Ovary (tissue), 10 donors: ENCODE results near the gene NDUFC1. TPM values are rescaled to one million over a fixed set of nuclear protein-coding genes. Genes with fewer than 3 reads are reported as not detected.

Experiments
- DNase-seq, 5 donors: peaks; one replicate each; pipeline ENCODE4 v3.0.0-alpha.2; 2019 to 2020
- H3K27ac ChIP-seq, 2 donors: fragments of 200-600 bp; one replicate each; pipeline versions ENCODE4 v1.5.1 to v1.8.0; 2019 to 2022
- H3K27me3 ChIP-seq: fragments of 200-600 bp; one replicate; pipeline ENCODE4 v1.8.0; 2022
- H3K36me3 ChIP-seq: fragments of 200-600 bp; sonication (generic); one replicate; pipeline ENCODE4 v1.5.1; 2019
- H3K4me1 ChIP-seq: one replicate; pipeline ENCODE4 v1.8.1; 2013; ENCODE audit warnings: mild to moderate bottlenecking, moderate library complexity; ENCODE audit not compliant: insufficient read depth
- H3K4me3 ChIP-seq: fragments of 200-600 bp; sonication (generic); one replicate; pipeline ENCODE4 v1.5.1; 2017
- H3K9me3 ChIP-seq, 2 donors: fragments of 200-600 bp in 1 of 2; sonication (generic) in 1 of 2; one replicate each; pipeline versions ENCODE4 v1.5.1 to v1.8.1; 2013 to 2019; ENCODE audit warnings: mild to moderate bottlenecking in 1 of 2, moderate library complexity in 1 of 2
- EP300 ChIP-seq: sonication (generic); formaldehyde crosslinking; IDR thresholded peaks from one replicate; pipeline ENCODE4 v1.6.1; 2017; ENCODE audit warnings: antibody characterized with exemption
- POLR2A ChIP-seq: fragments of 450-650 bp; IDR thresholded peaks from one replicate; pipeline ENCODE4 v1.6.1; 2017; ENCODE audit warnings: antibody characterized with exemption, mild to moderate bottlenecking, moderate library complexity
- WGBS, 3 donors: extraction: QIAGEN DNeasy Blood & Tissue Kit in 1 of 3; methylation state at CpG; one replicate each; pipeline versions ENCODE4 v1.1.5 to v1.1.7; 2013 to 2017; 5-methylcytosine and 5-hydroxymethylcytosine counted together
- intact Hi-C, 4 donors: fragments of 100-400 bp; cut with DNase I; formaldehyde crosslinking; loops; one replicate each; pipeline versions ENCODE4 v1.11.0 to v1.15.1; 2022 to 2023
- long read RNA-seq, 3 donors: library from polyadenylated mRNA in 2 of 3; unstranded in 2 of 3; transcript quantifications; one replicate each; pipeline ENCODE4 v2.0.0 and lab custom pipeline, GENCODE V29; 2021 to 2026
- polyA plus RNA-seq, 2 donors: library from polyadenylated mRNA; stranded (reverse); fragments of 200-250 nt in 1 of 2; fragments of 350-450 nt in 1 of 2; fragmentation: Illumina TruSeq in 1 of 2; extraction: RNeasy Lipid Tissue Mini Kit (QIAGEN cat#74804) in 1 of 2; gene quantifications; one replicate each; pipeline ENCODE4 v1.2.3, GENCODE V29; 2013 to 2014
- total RNA-seq, 7 donors: library from RNA; depleted of rRNA in 2 of 7; stranded (reverse); fragments of >200 nt in 2 of 7; fragmentation: NEBNext Ultra II Directional in 3 of 7; extraction: Animal tissue kit (Norgen Biotek cat#: 25700) in 3 of 7; gene quantifications; one replicate each; pipeline versions ENCODE4 v1.1.0 to v1.2.4, GENCODE V29; 2016 to 2023
- TF ChIP-seq, protein P1 (sequence below), 3 donors: fragments of 450-650 bp in 2 of 3; fragments of 200-600 bp in 1 of 3; IDR thresholded peaks; one replicate each; pipeline versions ENCODE4 v1.5.1 to v1.8.0; 2016 to 2022; ENCODE audit warnings: antibody characterized with exemption in 3 of 3, mild to moderate bottlenecking in 1 of 3
- donor health status: DM: no; HTN: no; CAD: no; lungs with moderate emphysema.
- donor health status: DM: no; HTN: no; CAD: no.
- donor health status: Bipolar disorder and iron deficiency.
- donor health status: DM: yes; HTN: yes; CAD: no.
- donor health status: DM: no; HTN: no; CAD: no.
- donor health status: DM: yes; HTN: yes; CAD: no.

NDUFC1 gene
- total RNA-seq (10 to 100 TPM; 24.6 to 68.7 (median 53.1) TPM), polyA plus RNA-seq (10 to 100 TPM; 80.1 to 89.8 TPM)
- long read RNA-seq, donor 1, transcript NDUFC1-209 (5 exons, 1,198 nt): major isoform, 16 of 35 reads
- long read RNA-seq, donor 1, partial matches to known transcripts: 11 of 35 reads
- long read RNA-seq, donor 1, other reads (novel, unspliced or antisense): 6 of 35 reads
- long read RNA-seq, donor 2, transcript NDUFC1-209 (5 exons, 1,198 nt): major isoform, 6 of 151 reads
- long read RNA-seq, donor 2, partial matches to known transcripts: 135 of 151 reads
- long read RNA-seq, donor 2, other reads (novel, unspliced or antisense): 7 of 151 reads
- long read RNA-seq, donor 3, transcript NDUFC1-209 (5 exons, 1,198 nt): major isoform, 5 of 95 reads
- long read RNA-seq, donor 3, partial matches to known transcripts: 76 of 95 reads
- long read RNA-seq, donor 3, other reads (novel, unspliced or antisense): 11 of 95 reads

DNA sequence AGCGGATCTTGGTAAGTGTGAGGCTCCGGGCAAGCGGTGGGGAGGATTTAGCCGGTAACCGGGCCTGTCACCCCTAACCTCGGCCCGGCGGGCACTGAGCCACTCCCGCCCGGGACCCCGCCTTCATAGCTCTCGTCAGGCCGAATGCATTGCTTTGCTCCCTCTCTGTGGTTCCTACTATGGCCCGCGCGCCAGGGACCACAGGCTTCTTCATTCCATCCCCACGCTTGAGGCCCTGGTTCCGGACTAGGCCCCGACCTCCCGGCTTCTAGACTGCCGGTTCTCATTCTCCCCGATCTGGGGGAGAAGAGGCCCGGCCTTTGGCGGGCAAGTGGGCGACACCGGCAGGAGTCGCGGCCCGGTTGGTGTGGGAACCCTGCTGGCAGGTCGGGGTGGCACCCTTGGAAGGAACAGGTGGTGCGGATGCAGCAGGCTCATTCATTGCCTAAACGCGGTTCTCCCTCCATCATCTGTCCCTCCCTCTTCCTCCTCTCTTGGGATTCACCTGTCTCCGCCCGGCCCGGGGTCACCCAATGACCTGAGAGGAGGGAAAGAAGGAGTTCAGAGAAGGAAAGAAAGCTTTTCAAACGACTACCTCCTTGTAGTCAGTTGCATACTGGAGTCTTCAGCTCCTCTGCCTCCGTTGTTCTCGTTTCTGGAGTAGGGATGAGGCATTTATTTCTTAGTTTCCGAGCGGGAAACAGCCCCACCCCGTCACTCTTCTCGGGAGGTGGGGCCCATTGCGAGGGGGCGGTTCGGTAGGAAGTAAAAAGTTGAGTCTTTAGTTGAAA is at the start of gene NDUFC1:
NDUFC1 (minus strand) TSS at position 657 of the 791 bp plus-strand sequence. CDS start 6,679 bp downstream, outside the sequence.
- TF ChIP-seq EP300: no peak
- TF ChIP-seq, protein P1, sequence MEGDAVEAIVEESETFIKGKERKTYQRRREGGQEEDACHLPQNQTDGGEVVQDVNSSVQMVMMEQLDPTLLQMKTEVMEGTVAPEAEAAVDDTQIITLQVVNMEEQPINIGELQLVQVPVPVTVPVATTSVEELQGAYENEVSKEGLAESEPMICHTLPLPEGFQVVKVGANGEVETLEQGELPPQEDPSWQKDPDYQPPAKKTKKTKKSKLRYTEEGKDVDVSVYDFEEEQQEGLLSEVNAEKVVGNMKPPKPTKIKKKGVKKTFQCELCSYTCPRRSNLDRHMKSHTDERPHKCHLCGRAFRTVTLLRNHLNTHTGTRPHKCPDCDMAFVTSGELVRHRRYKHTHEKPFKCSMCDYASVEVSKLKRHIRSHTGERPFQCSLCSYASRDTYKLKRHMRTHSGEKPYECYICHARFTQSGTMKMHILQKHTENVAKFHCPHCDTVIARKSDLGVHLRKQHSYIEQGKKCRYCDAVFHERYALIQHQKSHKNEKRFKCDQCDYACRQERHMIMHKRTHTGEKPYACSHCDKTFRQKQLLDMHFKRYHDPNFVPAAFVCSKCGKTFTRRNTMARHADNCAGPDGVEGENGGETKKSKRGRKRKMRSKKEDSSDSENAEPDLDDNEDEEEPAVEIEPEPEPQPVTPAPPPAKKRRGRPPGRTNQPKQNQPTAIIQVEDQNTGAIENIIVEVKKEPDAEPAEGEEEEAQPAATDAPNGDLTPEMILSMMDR (IDR thresholded peaks at IDR 0.05): peak in 1 of 3 donors; percentile 8
- Histone ChIP-seq H3K4me1 (peaks cover 5% of the 10 kb centered on the region), H3K36me3 (no peaks in the 10 kb centered on the region), H3K9me3 (no peaks in the 10 kb centered on the region), H3K4me3 (peak within 1 kb of the TSS; percentile 74), H3K27me3 (no peaks in the 10 kb centered on the region), H3K27ac (peak within 1 kb of the TSS; percentile 56 to 82)
- peak; percentile 40 to 70 (median 55) for DNase-seq
- intact Hi-C loops: loop anchor here in 2 of 4 donors (10.0 kb wide), 3 partner anchors 127 to 217 kb away; partner anchors contain the start of genes ELF2 (in 1 of the 2) and RAB33B (in 1 of the 2)
- WGBS, 3 donors: 0 to 1% (median 0%) methylated on average over 38 to 46 of the region's 46 CpGs

DNA sequence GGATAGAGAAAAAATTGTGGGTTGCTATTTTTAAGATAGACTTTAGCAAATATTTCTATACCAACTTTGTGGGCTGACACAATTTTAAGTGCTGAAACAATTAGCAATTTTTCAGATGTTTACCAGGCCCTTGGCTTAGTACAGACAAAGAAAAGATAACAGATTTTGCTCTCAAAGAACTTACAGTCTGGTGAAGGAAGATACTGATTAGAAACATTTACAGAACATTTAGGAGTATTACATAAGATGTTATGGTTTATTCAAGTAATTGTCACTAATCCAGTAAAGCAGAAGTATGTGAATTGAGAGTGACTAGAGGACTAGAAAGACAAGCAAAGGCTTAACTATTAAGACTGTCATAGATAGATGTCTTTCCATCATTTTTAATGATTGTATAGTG is 35.3 kb upstream of the NDUFC1 start:
- intact Hi-C loops: no loop called here
- no peak overlapping the region for H3K27ac ChIP-seq

DNA sequence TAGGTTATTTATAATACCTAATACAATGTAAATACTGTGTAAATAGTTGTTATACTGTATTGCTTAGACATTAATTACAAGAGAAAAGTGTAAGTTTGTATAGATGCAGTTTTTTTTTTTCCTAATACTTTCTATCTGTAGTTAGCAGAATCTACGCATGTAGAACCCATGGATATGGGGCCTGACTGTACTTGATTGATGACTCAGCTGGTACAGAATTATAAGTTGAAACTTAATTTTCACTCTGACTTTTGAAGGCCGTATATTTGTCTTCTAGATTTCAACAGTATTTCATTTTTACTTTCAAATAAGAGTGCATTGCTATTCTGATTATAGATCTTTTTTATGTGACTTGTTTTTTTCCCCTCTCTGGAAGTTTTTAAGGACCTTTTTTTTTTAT is 30.8 kb upstream of the NDUFC1 start:
- Histone ChIP-seq H3K4me1 (no peaks in the 10 kb centered on the region), H3K27ac (no peak overlapping the region), H3K9me3 (no peaks in the 10 kb centered on the region), H3K36me3 (no peaks in the 10 kb centered on the region), H3K4me3 (no peak overlapping the region), H3K27me3 (no peaks in the 10 kb centered on the region)
- DNase-seq: no peak
- TF ChIP-seq, protein P1 (IDR thresholded peaks at IDR 0.05): no peak
- intact Hi-C loops: no loop called here
- WGBS, 3 donors: 94 to 97% (median 97%) methylated on average over 2 of the region's 2 CpGs

More for the DNA sequence above, 35.3 kb upstream of the NDUFC1 start:
- H3K27me3 ChIP-seq: no peaks in the 10 kb centered on the region
- TF ChIP-seq, protein P1 (IDR thresholded peaks at IDR 0.05): no peak
- no peak for TF ChIP-seq POLR2A
- TF ChIP-seq EP300: no peak
- no peak for DNase-seq
- H3K4me3 ChIP-seq: no peak overlapping the region
- no peaks in the 10 kb centered on the region for H3K4me1 ChIP-seq
- H3K9me3 ChIP-seq: no peaks in the 10 kb centered on the region
- no peaks in the 10 kb centered on the region for H3K36me3 ChIP-seq

DNA sequence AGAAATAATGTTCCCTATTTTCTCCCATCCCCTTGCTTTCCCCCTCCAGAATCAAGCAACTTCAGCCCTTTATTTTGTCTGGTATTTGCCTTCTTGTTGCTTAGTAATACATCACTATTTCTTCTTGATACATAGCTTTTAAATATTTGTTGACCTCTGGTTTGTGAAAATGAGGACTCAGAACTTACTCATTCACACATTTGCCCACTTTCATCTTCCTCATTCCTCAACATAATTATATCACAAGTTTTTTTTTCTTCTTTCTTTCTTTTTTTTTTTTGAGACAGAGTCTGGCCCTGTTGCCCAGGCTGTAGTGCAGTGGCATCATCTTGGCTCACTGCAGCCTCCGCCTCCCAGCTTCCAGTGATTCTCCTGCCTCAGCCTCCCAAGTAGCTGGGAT is 28.9 kb upstream of the NDUFC1 start:
- H3K36me3 ChIP-seq: no peaks in the 10 kb centered on the region
- no peak overlapping the region for H3K27ac ChIP-seq
- TF ChIP-seq, protein P1 (IDR thresholded peaks at IDR 0.05): no peak
- TF ChIP-seq POLR2A: no peak
- no peak for TF ChIP-seq EP300
- H3K4me1 ChIP-seq: no peaks in the 10 kb centered on the region
- no peaks in the 10 kb centered on the region for H3K9me3 ChIP-seq
- WGBS, 3 donors: 97 to 100% (median 98%) methylated on average over 1 of the region's 1 CpG
- no peak overlapping the region for H3K4me3 ChIP-seq
- DNase-seq: no peak
- no peaks in the 10 kb centered on the region for H3K27me3 ChIP-seq
- intact Hi-C loops: no loop called here
